ENCODE data around the gene RNF121.

The RNF121 gene

DNA sequence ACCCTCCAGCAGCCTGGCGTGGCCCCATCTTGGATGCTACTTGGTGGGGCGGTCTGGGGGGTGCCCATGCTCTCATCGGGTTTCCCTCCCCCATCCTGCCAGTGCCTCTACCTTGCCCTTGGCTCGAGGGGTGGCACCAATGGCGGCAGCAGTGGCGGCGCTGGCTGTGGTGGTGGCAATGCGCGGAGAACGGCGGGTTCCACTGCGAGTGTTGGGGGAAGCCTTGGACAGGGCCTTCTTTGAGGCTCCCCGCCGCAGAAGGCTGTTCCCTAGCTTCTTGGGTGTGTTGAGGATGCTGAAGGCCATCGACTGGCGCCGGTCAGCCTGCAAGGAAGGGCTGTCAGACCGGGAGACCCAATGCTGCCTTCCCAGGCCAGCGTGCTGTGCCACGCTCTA is 74.9 kb downstream of the RNF121 start:
- TF ChIP-seq, protein P1, sequence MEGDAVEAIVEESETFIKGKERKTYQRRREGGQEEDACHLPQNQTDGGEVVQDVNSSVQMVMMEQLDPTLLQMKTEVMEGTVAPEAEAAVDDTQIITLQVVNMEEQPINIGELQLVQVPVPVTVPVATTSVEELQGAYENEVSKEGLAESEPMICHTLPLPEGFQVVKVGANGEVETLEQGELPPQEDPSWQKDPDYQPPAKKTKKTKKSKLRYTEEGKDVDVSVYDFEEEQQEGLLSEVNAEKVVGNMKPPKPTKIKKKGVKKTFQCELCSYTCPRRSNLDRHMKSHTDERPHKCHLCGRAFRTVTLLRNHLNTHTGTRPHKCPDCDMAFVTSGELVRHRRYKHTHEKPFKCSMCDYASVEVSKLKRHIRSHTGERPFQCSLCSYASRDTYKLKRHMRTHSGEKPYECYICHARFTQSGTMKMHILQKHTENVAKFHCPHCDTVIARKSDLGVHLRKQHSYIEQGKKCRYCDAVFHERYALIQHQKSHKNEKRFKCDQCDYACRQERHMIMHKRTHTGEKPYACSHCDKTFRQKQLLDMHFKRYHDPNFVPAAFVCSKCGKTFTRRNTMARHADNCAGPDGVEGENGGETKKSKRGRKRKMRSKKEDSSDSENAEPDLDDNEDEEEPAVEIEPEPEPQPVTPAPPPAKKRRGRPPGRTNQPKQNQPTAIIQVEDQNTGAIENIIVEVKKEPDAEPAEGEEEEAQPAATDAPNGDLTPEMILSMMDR (IDR thresholded peaks at IDR 0.05; ENCODE audit: low read depth, low read length), result no peak
- H3K4me3 ChIP-seq (ENCODE audit: low read depth, low read length), result no peak overlapping the region
- no peak for DNase-seq (ENCODE audit: low read depth, low spot score)
- in situ Hi-C loops (cut with HindIII; ENCODE audit: low sequenced_read_pairs), result no loop called here

DNA sequence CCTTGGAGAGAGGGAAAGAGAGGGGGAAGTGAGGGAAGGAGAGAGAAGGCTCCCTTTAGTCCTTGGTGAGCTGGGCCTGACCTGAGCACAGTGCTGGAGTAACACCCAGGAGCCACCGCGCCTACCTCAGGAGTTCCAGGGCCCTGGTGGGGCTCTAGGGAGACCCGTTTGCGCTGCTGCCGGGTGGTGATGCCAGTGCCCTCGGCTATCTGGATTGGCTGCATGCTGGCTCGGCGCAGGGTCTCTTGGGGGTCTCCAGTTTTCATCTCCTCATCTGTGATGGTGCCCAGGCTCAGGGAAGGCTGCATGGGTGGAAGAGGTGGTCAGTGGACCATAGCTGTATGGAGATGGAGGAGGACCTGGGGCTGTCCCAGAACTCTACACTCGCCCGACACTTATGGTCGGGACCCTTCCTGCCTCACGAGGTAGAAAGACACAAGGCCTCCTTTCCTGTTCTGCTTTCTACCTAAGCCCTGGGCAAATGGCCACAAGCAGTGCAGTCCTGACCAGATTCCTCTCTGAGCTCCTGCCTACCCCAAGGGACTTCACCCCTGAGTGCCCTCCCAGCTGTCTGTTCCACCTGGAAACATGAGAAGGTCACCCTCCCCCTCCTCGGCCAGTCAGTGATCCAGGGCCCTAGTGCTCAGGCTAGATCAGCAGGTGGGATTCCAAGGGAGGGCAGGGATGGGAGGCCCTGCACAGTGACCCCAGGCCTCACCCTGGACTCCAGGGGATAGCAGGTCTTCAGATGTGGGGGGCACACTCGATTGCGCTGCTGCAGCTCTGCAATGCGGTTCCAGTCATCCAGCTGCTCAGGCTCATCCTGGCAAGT is 75.9 kb downstream of the RNF121 start:
- TF ChIP-seq, protein P1 (IDR thresholded peaks at IDR 0.05; ENCODE audit: low read depth, low read length), result no peak
- no peak for DNase-seq (ENCODE audit: low read depth, low spot score)
- no peak overlapping the region for H3K4me3 ChIP-seq (ENCODE audit: low read depth, low read length)
- in situ Hi-C loops (cut with HindIII; ENCODE audit: low sequenced_read_pairs), result no loop called here

DNA sequence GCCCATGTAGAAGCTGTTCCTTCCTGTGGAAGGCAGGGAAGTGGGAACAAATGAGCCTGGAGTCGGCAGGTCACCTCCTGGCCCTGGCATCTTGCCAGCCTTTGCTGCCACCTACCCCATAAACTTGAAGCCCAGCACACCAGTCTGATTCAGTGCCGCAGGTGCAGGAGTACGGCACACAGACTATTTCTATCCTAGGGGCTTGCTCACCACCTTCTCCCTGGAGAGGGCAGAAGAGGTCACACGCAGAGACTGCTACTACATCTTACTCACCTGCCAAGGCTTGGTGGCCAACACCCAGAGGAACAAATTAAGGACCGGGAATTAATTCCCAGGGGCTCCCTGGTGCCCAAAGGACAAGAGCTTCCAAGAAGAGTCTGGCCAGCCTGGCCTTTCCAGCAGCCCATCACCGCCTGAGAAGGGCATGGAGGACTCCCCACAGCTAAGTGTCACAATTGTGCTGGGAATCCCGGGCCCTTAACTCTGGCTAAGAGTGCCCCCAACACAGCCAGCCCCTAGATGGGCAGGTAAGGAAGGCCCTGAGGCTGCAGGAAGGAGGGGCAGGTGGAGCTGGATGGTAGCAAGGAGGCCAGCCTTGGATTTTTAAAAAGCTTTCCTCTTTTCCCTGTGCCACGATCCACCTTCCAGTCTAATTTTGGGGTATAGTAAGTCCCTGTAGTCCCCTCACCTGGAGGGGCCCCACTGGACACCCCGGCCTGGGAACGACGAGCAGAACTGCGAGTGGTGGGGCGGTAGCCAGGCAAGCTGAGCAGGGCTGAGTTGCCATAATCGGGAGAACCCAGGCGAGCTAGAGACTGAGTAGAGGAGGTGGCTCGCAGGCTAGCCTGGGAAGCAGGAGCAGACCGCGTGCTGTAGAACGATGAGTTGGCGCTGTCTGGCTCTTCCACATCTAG is 76.8 kb downstream of the RNF121 start:
- in situ Hi-C loops (cut with HindIII; ENCODE audit: low sequenced_read_pairs), result no loop called here
- DNase-seq (ENCODE audit: low read depth, low spot score), result no peak
- H3K4me3 ChIP-seq (ENCODE audit: low read depth, low read length), result no peak overlapping the region
- TF ChIP-seq, protein P1 (IDR thresholded peaks at IDR 0.05; ENCODE audit: low read depth, low read length), result no peak

DNA sequence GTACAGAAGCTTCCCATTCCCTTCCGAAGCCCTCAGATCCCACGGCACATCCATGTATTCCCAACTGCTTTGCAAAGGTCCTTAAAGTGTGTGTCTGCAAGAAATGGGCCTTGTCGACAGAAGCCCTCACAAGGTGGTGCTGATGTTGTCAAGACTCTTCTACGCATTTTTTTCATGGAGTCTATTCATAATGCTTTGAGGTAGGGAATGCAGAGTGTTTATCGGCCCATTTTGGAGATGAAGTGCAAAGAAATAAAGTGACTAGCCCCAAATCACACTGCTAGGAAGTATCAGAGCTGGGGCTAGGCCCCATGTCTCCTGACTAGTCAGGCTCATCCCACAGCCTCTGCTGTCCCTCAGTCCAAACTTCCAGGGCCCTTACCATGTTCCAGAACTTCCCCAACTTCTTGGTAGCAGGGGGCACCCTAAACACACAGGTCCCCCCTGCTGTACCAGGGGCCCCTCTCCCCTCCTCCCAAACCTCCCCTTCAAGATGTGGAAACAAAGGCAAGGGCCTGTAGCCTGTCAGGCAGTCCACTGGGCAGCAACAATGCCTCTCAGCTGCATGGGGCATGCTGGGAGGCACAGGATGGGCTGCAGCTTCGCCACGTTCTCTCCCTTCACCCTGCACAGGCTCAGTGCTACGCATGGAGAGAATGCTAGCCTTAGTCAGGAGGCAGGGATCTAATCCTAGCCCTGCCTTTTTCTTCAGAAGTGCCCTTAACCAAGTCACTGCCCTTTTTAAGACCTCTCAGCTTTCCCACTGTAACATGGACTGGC is 77.7 kb downstream of the RNF121 start:
- TF ChIP-seq, protein P1 (IDR thresholded peaks at IDR 0.05; ENCODE audit: low read depth, low read length), result no peak
- H3K4me3 ChIP-seq (ENCODE audit: low read depth, low read length), result no peak overlapping the region
- no peak for DNase-seq (ENCODE audit: low read depth, low spot score)
- in situ Hi-C loops (cut with HindIII; ENCODE audit: low sequenced_read_pairs), result no loop called here

DNA sequence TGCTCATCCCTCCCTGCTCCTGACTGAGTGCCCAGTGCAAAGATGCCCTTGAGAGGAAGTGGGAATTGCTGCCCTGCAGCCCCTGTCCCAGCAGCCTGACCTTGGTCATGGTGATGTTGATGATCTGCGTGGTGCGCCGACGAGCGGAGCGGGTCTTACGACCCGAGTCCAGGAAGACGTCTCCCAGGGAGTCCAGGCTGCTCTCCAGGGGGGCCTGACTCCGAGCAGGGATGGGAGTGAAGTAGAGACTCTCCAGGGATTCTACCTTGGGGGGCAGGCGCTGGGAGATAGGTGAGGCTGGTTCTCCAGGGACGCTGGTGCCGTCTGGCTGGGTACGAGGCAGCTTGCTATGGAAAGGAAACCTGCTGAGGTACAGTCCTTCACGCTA is 78.2 kb downstream of the RNF121 start:
- TF ChIP-seq, protein P1 (IDR thresholded peaks at IDR 0.05; ENCODE audit: low read depth, low read length), result no peak
- in situ Hi-C loops (cut with HindIII; ENCODE audit: low sequenced_read_pairs), result no loop called here
- no peak overlapping the region for H3K4me3 ChIP-seq (ENCODE audit: low read depth, low read length)
- no peak for DNase-seq (ENCODE audit: low read depth, low spot score)

DNA sequence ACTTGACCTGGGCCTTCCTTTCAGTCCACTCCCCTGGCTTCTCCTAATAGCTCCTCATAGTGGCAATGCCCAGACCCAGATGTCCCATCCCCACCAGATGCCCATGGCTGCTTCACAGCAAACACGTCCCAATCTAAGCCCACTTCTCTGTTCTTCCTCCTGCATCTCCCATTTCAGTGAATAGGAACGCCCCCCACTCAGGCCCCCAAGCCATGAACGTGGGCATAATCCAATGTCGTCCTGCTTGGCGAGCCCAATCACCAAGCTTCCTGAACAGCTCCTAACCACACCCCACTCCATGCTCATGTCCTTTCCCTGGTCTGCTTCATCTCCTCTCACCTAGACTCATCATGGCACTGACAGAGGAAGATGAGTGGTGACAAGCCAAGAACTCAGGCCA is 78.7 kb downstream of the RNF121 start:
- TF ChIP-seq, protein P1 (IDR thresholded peaks at IDR 0.05; ENCODE audit: low read depth, low read length), result no peak
- no peak overlapping the region for H3K4me3 ChIP-seq (ENCODE audit: low read depth, low read length)
- DNase-seq (ENCODE audit: low read depth, low spot score), result no peak
- in situ Hi-C loops (cut with HindIII; ENCODE audit: low sequenced_read_pairs), result no loop called here
